Measurements from ENCODE around the gene SEMA7A.

Gene SEMA7A

GRCh38 chr15:74387141-74387541 lies 46.6 kb downstream of the SEMA7A start:
- DNase-seq (ENCODE audit: low read depth): no peak

- DNase-seq (ENCODE audit: low read depth): no peak
Measured at GRCh38 chr15:74386496-74387140, 47.1 kb downstream of the SEMA7A start.

- no peak for DNase-seq (ENCODE audit: low read depth)
Measured at GRCh38 chr15:74385733-74386132, 48.0 kb downstream of the SEMA7A start.

GRCh38 chr15:74384881-74385643 lies 48.7 kb downstream of the SEMA7A start:
- DNase-seq (ENCODE audit: low read depth): no peak

- DNase-seq (ENCODE audit: low read depth): no peak
Measured at GRCh38 chr15:74384566-74384880, 49.2 kb downstream of the SEMA7A start.

- no peak for DNase-seq (ENCODE audit: low read depth)
Measured at GRCh38 chr15:74383695-74384565, 49.8 kb downstream of the SEMA7A start.

GRCh38 chr15:74383286-74383685 lies 50.5 kb downstream of the SEMA7A start:
- no peak for DNase-seq (ENCODE audit: low read depth)

GRCh38 chr15:74382004-74382816 lies 51.5 kb downstream of the SEMA7A start:
- DNase-seq (ENCODE audit: low read depth): peak; percentile 53

GRCh38 chr15:74381481-74381880 lies 52.3 kb downstream of the SEMA7A start:
- no peak for DNase-seq (ENCODE audit: low read depth)

- DNase-seq (ENCODE audit: low read depth): no peak
Measured at GRCh38 chr15:74381190-74381453, 52.6 kb downstream of the SEMA7A start.

- DNase-seq (ENCODE audit: low read depth): no peak
Measured at GRCh38 chr15:74380361-74381189, 53.2 kb downstream of the SEMA7A start.

GRCh38 chr15:74378848-74379247 lies 54.9 kb downstream of the SEMA7A start:
- DNase-seq (ENCODE audit: low read depth): no peak

GRCh38 chr15:74377831-74378766 lies 55.7 kb downstream of the SEMA7A start:
- DNase-seq (ENCODE audit: low read depth): no peak

GRCh38 chr15:74376825-74377581 lies 56.8 kb downstream of the SEMA7A start:
- no peak for DNase-seq (ENCODE audit: low read depth)

GRCh38 chr15:74376226-74376625 lies 57.5 kb downstream of the SEMA7A start:
- DNase-seq (ENCODE audit: low read depth): no peak

GRCh38 chr15:74375303-74375693 lies 58.5 kb downstream of the SEMA7A start:
- DNase-seq (ENCODE audit: low read depth): peak; percentile 79

- DNase-seq (ENCODE audit: low read depth): no peak
Measured at GRCh38 chr15:74374648-74375302, 59.0 kb downstream of the SEMA7A start.

GRCh38 chr15:74373731-74374647 lies 59.8 kb downstream of the SEMA7A start:
- DNase-seq (ENCODE audit: low read depth): peak; percentile 92

Measured in stimulated activated CD8-positive, alpha-beta memory T cell treated with anti-CD3 and anti-CD28 coated beads, Interleukin-15, amount 100 ng/mL, for 1 hour (primary cell).